HepG2 (cell line): Measurements from ENCODE around the gene POLR1H. TPM values are rescaled to one million over a fixed set of nuclear protein-coding genes. Genes with fewer than 3 reads are reported as not detected.

ENCODE experiments used
- DNMT3B ChIP-seq: conservative IDR thresholded peaks from 2 replicates; pipeline ENCODE4 v1.6.1; 2016; ENCODE audit warnings: missing biosample characterization, control low read depth
- DPF2 ChIP-seq: sonication (generic); formaldehyde crosslinking; IDR thresholded peaks from 2 replicates; pipeline ENCODE4 v1.4.0; 2020; ENCODE audit warnings: mild to moderate bottlenecking, low read depth, missing genetic modification reagents, borderline replicate concordance
- FOXK1 ChIP-seq: sonication (generic); formaldehyde crosslinking; IDR thresholded peaks from 2 replicates; pipeline ENCODE4 v1.4.0; 2020; ENCODE audit warnings: low read depth, missing genetic modification reagents, borderline replicate concordance
- GPN1 ChIP-seq: sonication (generic); formaldehyde crosslinking; IDR thresholded peaks from 2 replicates; pipeline ENCODE4 v1.5.1; 2020; ENCODE audit warnings: missing genetic modification reagents, borderline replicate concordance
- HBP1 ChIP-seq: IDR thresholded peaks from 2 replicates; pipeline ENCODE4 v1.6.1; 2016; ENCODE audit warnings: low read depth, control low read depth
- MTA1 ChIP-seq: sonication (generic); formaldehyde crosslinking; IDR thresholded peaks from 2 replicates; pipeline ENCODE4 v1.4.0; 2020; ENCODE audit warnings: missing genetic modification reagents, mild to moderate bottlenecking, borderline replicate concordance
- MTF2 ChIP-seq: sonication (generic); formaldehyde crosslinking; IDR thresholded peaks from 2 replicates; pipeline ENCODE4 v1.5.0; 2020; ENCODE audit warnings: missing genetic modification reagents, borderline replicate concordance
- NFIB ChIP-seq: sonication (generic); formaldehyde crosslinking; IDR thresholded peaks from 2 replicates; pipeline ENCODE4 v1.9.0; 2021; ENCODE audit warnings: missing genetic modification reagents, mild to moderate bottlenecking, borderline replicate concordance
- NR2F1 ChIP-seq, 2 experiments: fragments of 450-650 bp in 1 of 2; formaldehyde crosslinking in 1 of 2; IDR thresholded peaks; 2 replicates each; pipeline versions ENCODE4 v1.5.0 to v1.6.1; 2016 to 2020; ENCODE audit warnings: mild to moderate bottlenecking in 1 of 2, missing compliant biosample characterization in 1 of 2, missing genetic modification reagents in 1 of 2, moderate library complexity in 1 of 2
- PHB2 ChIP-seq: fragments of 450-650 bp; IDR thresholded peaks from 2 replicates; pipeline ENCODE4 v1.6.1; 2018; ENCODE audit not compliant: partially characterized antibody
- RAD51 ChIP-seq: fragments of 450-650 bp; IDR thresholded peaks from 2 replicates; pipeline ENCODE4 v1.6.1; 2016; ENCODE audit warnings: borderline replicate concordance
- RARG ChIP-seq: sonication (generic); formaldehyde crosslinking; IDR thresholded peaks from 2 replicates; pipeline ENCODE4 v1.4.0; 2020; ENCODE audit warnings: low read depth, mild to moderate bottlenecking, missing genetic modification reagents
- RCOR2 ChIP-seq: IDR thresholded peaks from 2 replicates; pipeline ENCODE4 v1.6.1; 2016; ENCODE audit warnings: missing biosample characterization, missing genetic modification reagents
- RFXAP ChIP-seq: sonication (generic); formaldehyde crosslinking; IDR thresholded peaks from 2 replicates; pipeline ENCODE4 v1.4.0; 2020; ENCODE audit warnings: missing genetic modification reagents, borderline replicate concordance
- SP140L ChIP-seq: sonication (generic); formaldehyde crosslinking; IDR thresholded peaks from 2 replicates; pipeline ENCODE4 v1.4.0; 2020; ENCODE audit warnings: missing genetic modification reagents, borderline replicate concordance
- TRIM24 ChIP-seq: sonication (generic); formaldehyde crosslinking; IDR thresholded peaks from 2 replicates; pipeline ENCODE4 v1.8.0; 2022; ENCODE audit warnings: mild to moderate bottlenecking, missing genetic modification reagents
- ZMYM3 ChIP-seq: sonication (generic); formaldehyde crosslinking; IDR thresholded peaks from 2 replicates; pipeline ENCODE4 v1.5.1; 2020; ENCODE audit warnings: mild to moderate bottlenecking, missing genetic modification reagents
- ZNF414 ChIP-seq: sonication (generic); formaldehyde crosslinking; IDR thresholded peaks from 2 replicates; pipeline ENCODE4 v1.5.0; 2020; ENCODE audit warnings: missing genetic modification reagents
- ZNF558 ChIP-seq: sonication (generic); formaldehyde crosslinking; IDR thresholded peaks from 2 replicates; pipeline ENCODE4 v1.9.0; 2022; ENCODE audit warnings: mild to moderate bottlenecking, missing genetic modification reagents, borderline replicate concordance
- ZNF564 ChIP-seq: sonication (generic); formaldehyde crosslinking; IDR thresholded peaks from 2 replicates; pipeline ENCODE4 v1.8.1; 2023; ENCODE audit warnings: mild to moderate bottlenecking, missing genetic modification reagents
- ZNF672 ChIP-seq: sonication (generic); formaldehyde crosslinking; IDR thresholded peaks from 2 replicates; pipeline ENCODE4 v1.8.1; 2022; ENCODE audit warnings: missing genetic modification reagents
- ZNF724P ChIP-seq: sonication (generic); formaldehyde crosslinking; IDR thresholded peaks from 2 replicates; pipeline ENCODE4 v1.8.0; 2022; ENCODE audit warnings: missing genetic modification reagents, borderline replicate concordance
- ZNF770 ChIP-seq: sonication (generic); formaldehyde crosslinking; IDR thresholded peaks from 2 replicates; pipeline ENCODE4 v1.5.0; 2020; ENCODE audit warnings: mild to moderate bottlenecking, missing genetic modification reagents
- ZNF839 ChIP-seq: sonication (generic); formaldehyde crosslinking; IDR thresholded peaks from 2 replicates; pipeline ENCODE4 v1.4.0; 2020; ENCODE audit warnings: missing genetic modification reagents, mild to moderate bottlenecking, borderline replicate concordance
- polyA plus RNA-seq, 8 experiments: library from polyadenylated mRNA; depleted of rRNA in 3 of 8; stranded (reverse) in 7 of 8; unstranded in 1 of 8; fragments of >200 nt; fragmentation: Illumina TruSeq in 4 of 8; extraction: Trizol in 4 of 8; gene quantifications; 2 replicates each; pipeline versions ENCODE4 v1.2.1 to v1.2.3, GENCODE V29; 2011 to 2016; ENCODE audit warnings: low read depth in 4 of 8, missing spikeins in 1 of 8, mixed read lengths in 1 of 8; ENCODE audit not compliant: insufficient read depth in 1 of 8
- total RNA-seq, 5 experiments: library from RNA; depleted of rRNA; stranded (reverse); fragments of >200 nt; fragmentation: Illumina TruSeq; extraction: Trizol; gene quantifications; 2 replicates each; pipeline ENCODE4 v1.2.3, GENCODE V29; 2016; ENCODE audit warnings: low read depth in 1 of 5

POLR1H gene
- total and polyA plus RNA-seq, 2 of the 13 experiments (the other 11 are each of a cell fraction or from before 2014, with no cell fraction given), result 61.4 to 79.8 TPM

GRCh38 chr6:30101444-30102413, 40.7 kb downstream of the POLR1H start (continued):
- TF ChIP-seq ZNF414 (no peak; the same call in none of the 2 replicates), DPF2 (no peak), MTA1 (peak; percentile 60; the same call in 1 of the 2 replicates), SP140L (no peak), ZNF839 (CRISPR knock-in tag) (0 out of 2 replicates have a peak, but pooled peaks have one; percentile 22), NFIB (CRISPR knock-in tag) (no peak), ZNF672 (CRISPR knock-in tag) (no peak), ZNF724P (CRISPR knock-in tag) (no peak), DNMT3B (CRISPR knock-in tag) (no peak), ZMYM3 (CRISPR knock-in tag) (peak; percentile 48; the same call in 1 of the 2 replicates), MTF2 (CRISPR knock-in tag) (peak; percentile 25; the same call in 1 of the 2 replicates), ZNF558 (CRISPR knock-in tag) (peak; percentile 65; the same call in 1 of the 2 replicates), RCOR2 (0 out of 2 replicates have a peak, but pooled peaks have one; percentile 22), ZNF770 (CRISPR knock-in tag) (peak; percentile 60), TRIM24 (CRISPR knock-in tag) (no peak), HBP1 (peak; percentile 81; the same call in 1 of the 2 replicates), FOXK1 (CRISPR knock-in tag) (peak; percentile 60; the same call in 1 of the 2 replicates), RARG (CRISPR knock-in tag) (peak; percentile 11; the same call in 1 of the 2 replicates), RFXAP (CRISPR knock-in tag) (peak; percentile 83; the same call in 1 of the 2 replicates), ZNF564 (CRISPR knock-in tag) (0 out of 2 replicates have a peak, but pooled peaks have one; percentile 31), NR2F1 (CRISPR knock-in tag; IDR thresholded peaks at IDR 0.05) (no peak), RAD51 (no peak), GPN1 (CRISPR knock-in tag) (no peak), PHB2 (no peak)
